IMR-90 (cell line): ENCODE data around the gene EFHC2. TPM values are rescaled to one million over a fixed set of nuclear protein-coding genes. Genes with fewer than 3 reads are reported as not detected.

ENCODE experiments used
- ATAC-seq: fragments of 200-7000 bp; cut with Tn5 transposase; 2 replicates; pipeline ENCODE4 v1.9.1; 2020; ENCODE audit warnings: low read depth, mild to moderate bottlenecking, moderate library complexity
- BruUV-seq: library from RNA; stranded (reverse); fragments of 400-500 nt; replicated peaks from 2 replicates; lab custom pipeline; 2021; lab: Mats Ljungman, UMichigan
- CTCF ChIA-PET: fragments of 300-600 bp; formaldehyde crosslinking; extraction: SDS; loops from one replicate; lab custom pipeline; 2021; ENCODE audit warnings: antibody characterized with exemption; lab: Yijun Ruan, JAX
- POLR2A ChIA-PET: fragments of 300-600 bp; sonication (Branson Sonifier 250); formaldehyde crosslinking; loops from one replicate; lab custom pipeline; 2022; ENCODE audit warnings: antibody characterized with exemption; ENCODE audit not compliant: unreplicated experiment; lab: Charles Lee
- DNase-seq: peaks from one replicate; pipeline ENCODE4 v3.0.0; 2013
- H2AFZ ChIP-seq: replicated peaks from 2 replicates; pipeline ENCODE3; 2013; ENCODE audit warnings: low read length, mild to moderate bottlenecking; ENCODE audit not compliant: poor library complexity
- H2AK5ac ChIP-seq: 2 replicates; pipeline ENCODE4 v1.6.1; 2013; ENCODE audit warnings: low read depth, low read length, inconsistent platforms
- H2AK9ac ChIP-seq: replicated peaks from 2 replicates; pipeline ENCODE3; 2013; ENCODE audit warnings: mild to moderate bottlenecking, low read depth, low read length, moderate library complexity; ENCODE audit not compliant: poor library complexity
- H2BK120ac ChIP-seq: 2 replicates; pipeline ENCODE4 v1.6.1; 2013; ENCODE audit warnings: low read depth, low read length, inconsistent platforms
- H2BK15ac ChIP-seq: 3 replicates; pipeline ENCODE4 v1.6.1; 2013; ENCODE audit warnings: low read depth, low read length, inconsistent platforms
- H2BK20ac ChIP-seq: 2 replicates; pipeline ENCODE4 v1.6.1; 2013; ENCODE audit warnings: low read depth, mild to moderate bottlenecking, inconsistent platforms, low read length, moderate library complexity
- H2BK5ac ChIP-seq: 2 replicates; pipeline ENCODE4 v1.6.1; 2013; ENCODE audit warnings: mild to moderate bottlenecking, low read depth, low read length, inconsistent platforms; ENCODE audit not compliant: poor library complexity, severe bottlenecking
- H3K14ac ChIP-seq: replicated peaks from 2 replicates; pipeline ENCODE4 v1.6.1; 2013; ENCODE audit warnings: low read depth, low read length, inconsistent platforms
- H3K18ac ChIP-seq: 2 replicates; pipeline ENCODE4 v1.6.1; 2013; ENCODE audit warnings: low read depth, low read length, control low read depth
- H3K23ac ChIP-seq: 2 replicates; pipeline ENCODE4 v1.6.1; 2013; ENCODE audit warnings: low read depth, low read length, inconsistent platforms
- H3K27ac ChIP-seq: 2 replicates; pipeline ENCODE4 v1.5.1; 2013; ENCODE audit warnings: mild to moderate bottlenecking, control low read depth, low read length; ENCODE audit not compliant: insufficient read depth
- H3K27me3 ChIP-seq: 2 replicates; pipeline ENCODE4 v1.6.1; 2013; ENCODE audit warnings: low read length; ENCODE audit not compliant: control insufficient read depth, insufficient read depth
- H3K36me3 ChIP-seq: 2 replicates; pipeline ENCODE4 v1.6.1; 2013; ENCODE audit warnings: low read length, mixed read lengths; ENCODE audit not compliant: control insufficient read depth, insufficient read depth
- H3K4ac ChIP-seq: 2 replicates; pipeline ENCODE4 v1.6.1; 2013; ENCODE audit warnings: low read depth, low read length, inconsistent platforms
- H3K4me1 ChIP-seq: 2 replicates; pipeline ENCODE4 v1.6.1; 2013; ENCODE audit warnings: low read length, mixed read lengths; ENCODE audit not compliant: control insufficient read depth, insufficient read depth
- H3K4me2 ChIP-seq: 2 replicates; pipeline ENCODE4 v1.6.1; 2013; ENCODE audit warnings: low read depth, mild to moderate bottlenecking, control low read depth, low read length, moderate library complexity
- H3K4me3 ChIP-seq: 2 replicates; pipeline ENCODE4 v1.5.1; 2013; ENCODE audit warnings: low read depth, mild to moderate bottlenecking, control low read depth, low read length, moderate library complexity; ENCODE audit not compliant: insufficient read depth
- H3K56ac ChIP-seq: 2 replicates; pipeline ENCODE4 v1.6.1; 2013; ENCODE audit warnings: low read length, inconsistent platforms; ENCODE audit not compliant: insufficient read depth; ENCODE audit errors: extremely low read depth
- H3K79me1 ChIP-seq, 2 experiments: 2 replicates each; pipeline ENCODE4 v1.6.1; 2013; ENCODE audit warnings: low read length in 2 of 2, inconsistent platforms in 1 of 2, low read depth in 1 of 2
- H3K9ac ChIP-seq: 2 replicates; pipeline ENCODE4 v1.6.1; 2013; ENCODE audit warnings: low read depth, low read length, control low read depth
- H3K9me1 ChIP-seq: 2 replicates; pipeline ENCODE4 v1.6.1; 2013; ENCODE audit warnings: low read length, inconsistent platforms; ENCODE audit not compliant: insufficient read depth
- H3K9me3 ChIP-seq: 2 replicates; pipeline ENCODE4 v1.6.1; 2013; ENCODE audit warnings: low read length; ENCODE audit not compliant: control insufficient read depth, insufficient read depth
- H4K20me1 ChIP-seq: 2 replicates; pipeline ENCODE4 v1.6.1; 2013; ENCODE audit warnings: low read length, inconsistent platforms; ENCODE audit not compliant: insufficient read depth
- H4K5ac ChIP-seq: 2 replicates; pipeline ENCODE4 v1.6.1; 2013; ENCODE audit warnings: mild to moderate bottlenecking, low read depth, low read length, control low read depth
- H4K8ac ChIP-seq, 2 experiments: 2 replicates each; pipeline ENCODE4 v1.6.1; 2013; ENCODE audit warnings: low read depth in 2 of 2, low read length in 2 of 2, control low read depth in 1 of 2, inconsistent platforms in 1 of 2
- H4K91ac ChIP-seq: 2 replicates; pipeline ENCODE4 v1.6.1; 2013; ENCODE audit warnings: low read depth, low read length, inconsistent platforms; ENCODE audit not compliant: insufficient read depth
- BHLHE40 ChIP-seq: fragments of 150-350 bp; IDR thresholded peaks from 2 replicates; pipeline ENCODE4 v1.6.1; 2016; ENCODE audit warnings: mild to moderate bottlenecking, low read depth, low read length
- CEBPB ChIP-seq: IDR thresholded peaks from 2 replicates; pipeline ENCODE4 v1.6.1; 2012; ENCODE audit warnings: low read depth, low read length, improper control_type of control experiment
- CHD1 ChIP-seq: IDR thresholded peaks from 2 replicates; pipeline ENCODE4 v1.6.1; 2012; ENCODE audit warnings: low read depth, low read length, improper control_type of control experiment
- CTCF ChIP-seq: conservative IDR thresholded peaks from 2 replicates; pipeline ENCODE4 v1.5.1; 2012; ENCODE audit warnings: mild to moderate bottlenecking, low read depth, low read length, improper control_type of control experiment
- FOS ChIP-seq: fragments of 150-350 bp; IDR thresholded peaks from 2 replicates; pipeline ENCODE4 v1.6.1; 2016; ENCODE audit warnings: low read depth, low read length
- MAFK ChIP-seq: IDR thresholded peaks from 2 replicates; pipeline ENCODE4 v1.6.1; 2012; ENCODE audit warnings: low read depth, low read length, improper control_type of control experiment
- MAZ ChIP-seq: IDR thresholded peaks from 2 replicates; pipeline ENCODE4 v1.6.1; 2012; ENCODE audit warnings: low read depth, mild to moderate bottlenecking, low read length, improper control_type of control experiment, moderate library complexity, borderline replicate concordance
- MXI1 ChIP-seq: IDR thresholded peaks from 2 replicates; pipeline ENCODE4 v1.6.1; 2012; ENCODE audit warnings: low read depth, mild to moderate bottlenecking, low read length, moderate library complexity, borderline replicate concordance
- NFE2L2 ChIP-seq: fragments of 150-350 bp; IDR thresholded peaks from 2 replicates; pipeline ENCODE4 v1.6.1; 2016; ENCODE audit warnings: low read depth, mild to moderate bottlenecking, low read length
- POLR2A ChIP-seq: IDR thresholded peaks from 2 replicates; pipeline ENCODE4 v1.6.1; 2012; ENCODE audit warnings: mild to moderate bottlenecking, low read depth, low read length
- RAD21 ChIP-seq: IDR thresholded peaks from 2 replicates; pipeline ENCODE4 v1.6.1; 2012; ENCODE audit warnings: low read length, improper control_type of control experiment
- RCOR1 ChIP-seq: IDR thresholded peaks from 2 replicates; pipeline ENCODE4 v1.6.1; 2012; ENCODE audit warnings: mild to moderate bottlenecking, low read length, improper control_type of control experiment; ENCODE audit not compliant: insufficient replicate concordance
- RFX5 ChIP-seq: IDR thresholded peaks from 2 replicates; pipeline ENCODE4 v1.8.0; 2012; ENCODE audit warnings: low read depth, mild to moderate bottlenecking, low read length, moderate library complexity
- SMC3 ChIP-seq: fragments of 150-350 bp; IDR thresholded peaks from 2 replicates; pipeline ENCODE4 v1.6.1; 2016; ENCODE audit warnings: low read depth, mild to moderate bottlenecking, antibody characterized with exemption, low read length, moderate library complexity
- USF2 ChIP-seq: fragments of 150-350 bp; IDR thresholded peaks from 2 replicates; pipeline ENCODE4 v1.6.1; 2017; ENCODE audit warnings: mild to moderate bottlenecking, antibody characterized with exemption, low read length, low read depth
- WGBS, 2 experiments: methylation state at CpG; one replicate each; pipeline versions ENCODE4 v1.1.5 to v1.1.7; 2013; ENCODE audit warnings: missing lambda C conversion rate in 2 of 2; ENCODE audit not compliant: insufficient read length in 1 of 2; ENCODE audit errors: extremely low coverage in 2 of 2; 5-methylcytosine and 5-hydroxymethylcytosine counted together
- dilution Hi-C: fragments of 300-500 bp; cut with HindIII; formaldehyde crosslinking; loops from one replicate; pipeline ENCODE4 v1.14.3; 2018; ENCODE audit warnings: low sequenced_read_pairs; ENCODE audit not compliant: unreplicated experiment
- in situ Hi-C: fragments of 300-500 bp; cut with MboI; formaldehyde crosslinking; loops from 3 replicates; pipeline ENCODE4 v1.14.3; 2019; ENCODE audit warnings: low sequenced_read_pairs, inconsistent platforms, mixed read lengths
- intact Hi-C: fragments of 100-400 bp; cut with micrococcal nuclease; formaldehyde crosslinking; loops from 2 replicates; pipeline ENCODE4 v1.10.0; 2022
- polyA plus RNA-seq, 3 experiments: library from polyadenylated mRNA; depleted of rRNA; stranded (reverse); fragments of >200 nt; gene quantifications; 2 replicates each; pipeline ENCODE4 v1.2.3, GENCODE V29; 2012; ENCODE audit warnings: low replicate concordance in 1 of 3
- total RNA-seq: library from RNA; depleted of rRNA; stranded (reverse); fragments of >200 nt; gene quantifications from 2 replicates; pipeline ENCODE4 v1.2.3, GENCODE V29; 2012

Gene EFHC2
- total and polyA plus RNA-seq, 2 of the 4 experiments (the other 2 are of a cell fraction): 0.18 to 0.24 TPM

- Histone ChIP-seq H2BK120ac (no peak overlapping the region), H3K4me3 (no peak overlapping the region), H2BK5ac (no peak overlapping the region), H3K9me1 (no peaks in the 10 kb centered on the region), H3K4me2 (no peak overlapping the region), H4K91ac (no peak overlapping the region), H4K5ac (no peak overlapping the region), H3K9me3 (no peaks in the 10 kb centered on the region; the same call in 1 of the 2 replicates), H3K79me1 (no peaks in the 10 kb centered on the region), H3K14ac (no peak overlapping the region), H4K8ac (no peak overlapping the region), H2BK20ac (no peak overlapping the region), H3K4me1 (no peaks in the 10 kb centered on the region), H3K23ac (no peak overlapping the region), H4K20me1 (no peaks in the 10 kb centered on the region), H3K56ac (no peak overlapping the region), H2BK15ac (no peak overlapping the region), H2AK5ac (no peak overlapping the region), H2AFZ (no peak overlapping the region), H2AK9ac (no peak overlapping the region), H3K27ac (no peak overlapping the region), H3K18ac (no peak overlapping the region), H3K27me3 (peaks cover 2% of the 10 kb centered on the region; the same call in 1 of the 2 replicates), H3K4ac (no peak overlapping the region), H3K36me3 (no peaks in the 10 kb centered on the region), H3K9ac (no peak overlapping the region)
- WGBS, 2 experiments: no CpG with 5 or more reads among the region's 4 CpGs
- BruUV-seq: no TSS peak
- dilution Hi-C loops: no loop called here
- in situ Hi-C loops: no loop called here
- ATAC-seq: no peak
- TF ChIP-seq USF2: no peak
- TF ChIP-seq MAZ: no peak
- TF ChIP-seq RFX5: no peak
- no peak for TF ChIP-seq NFE2L2
- TF ChIP-seq MAFK: no peak
- TF ChIP-seq RAD21: no peak
- no peak for TF ChIP-seq CTCF
- no peak for TF ChIP-seq CEBPB
- TF ChIP-seq SMC3: no peak
- no peak for TF ChIP-seq BHLHE40
- TF ChIP-seq FOS: no peak
- TF ChIP-seq RCOR1: no peak
- TF ChIP-seq CHD1: no peak
- TF ChIP-seq MXI1: no peak
- no peak for TF ChIP-seq POLR2A
- intact Hi-C loops: no loop called here
- DNase-seq: no peak
- POLR2A ChIA-PET: no interaction called here
- CTCF ChIA-PET: no interaction called here
These were observed 44.3 kb downstream of the EFHC2 start for GRCh38 chrX:44299177-44299576.
